ENCODE data around the gene PPIL4.

Gene PPIL4

DNA sequence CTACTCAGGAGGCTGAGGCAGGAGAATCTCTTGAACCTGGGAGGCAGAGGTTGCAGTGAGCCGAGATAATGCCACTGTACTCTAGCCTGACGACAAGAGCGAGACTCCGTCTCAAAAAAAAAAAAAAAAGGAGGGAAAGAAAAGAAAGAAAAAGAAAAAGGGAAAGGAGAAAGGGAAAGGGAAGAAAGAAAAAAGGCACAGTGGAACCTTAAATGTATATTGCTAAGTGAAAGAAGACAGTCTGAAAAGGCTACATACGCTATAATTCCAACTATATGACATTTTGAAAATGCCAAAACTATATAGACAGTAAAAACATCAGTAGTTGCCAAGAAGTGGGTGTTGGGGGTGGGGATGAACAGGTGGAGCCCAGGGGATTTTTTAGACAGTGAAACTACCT lies 16.2 kb downstream of the PPIL4 start:
- TF ChIP-seq, protein P1, sequence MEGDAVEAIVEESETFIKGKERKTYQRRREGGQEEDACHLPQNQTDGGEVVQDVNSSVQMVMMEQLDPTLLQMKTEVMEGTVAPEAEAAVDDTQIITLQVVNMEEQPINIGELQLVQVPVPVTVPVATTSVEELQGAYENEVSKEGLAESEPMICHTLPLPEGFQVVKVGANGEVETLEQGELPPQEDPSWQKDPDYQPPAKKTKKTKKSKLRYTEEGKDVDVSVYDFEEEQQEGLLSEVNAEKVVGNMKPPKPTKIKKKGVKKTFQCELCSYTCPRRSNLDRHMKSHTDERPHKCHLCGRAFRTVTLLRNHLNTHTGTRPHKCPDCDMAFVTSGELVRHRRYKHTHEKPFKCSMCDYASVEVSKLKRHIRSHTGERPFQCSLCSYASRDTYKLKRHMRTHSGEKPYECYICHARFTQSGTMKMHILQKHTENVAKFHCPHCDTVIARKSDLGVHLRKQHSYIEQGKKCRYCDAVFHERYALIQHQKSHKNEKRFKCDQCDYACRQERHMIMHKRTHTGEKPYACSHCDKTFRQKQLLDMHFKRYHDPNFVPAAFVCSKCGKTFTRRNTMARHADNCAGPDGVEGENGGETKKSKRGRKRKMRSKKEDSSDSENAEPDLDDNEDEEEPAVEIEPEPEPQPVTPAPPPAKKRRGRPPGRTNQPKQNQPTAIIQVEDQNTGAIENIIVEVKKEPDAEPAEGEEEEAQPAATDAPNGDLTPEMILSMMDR (conservative IDR thresholded peaks at IDR 0.05): no peak
- TF ChIP-seq ZFX (IDR thresholded peaks at IDR 0.05): no peak
- H3K27ac ChIP-seq: no peak overlapping the region

DNA sequence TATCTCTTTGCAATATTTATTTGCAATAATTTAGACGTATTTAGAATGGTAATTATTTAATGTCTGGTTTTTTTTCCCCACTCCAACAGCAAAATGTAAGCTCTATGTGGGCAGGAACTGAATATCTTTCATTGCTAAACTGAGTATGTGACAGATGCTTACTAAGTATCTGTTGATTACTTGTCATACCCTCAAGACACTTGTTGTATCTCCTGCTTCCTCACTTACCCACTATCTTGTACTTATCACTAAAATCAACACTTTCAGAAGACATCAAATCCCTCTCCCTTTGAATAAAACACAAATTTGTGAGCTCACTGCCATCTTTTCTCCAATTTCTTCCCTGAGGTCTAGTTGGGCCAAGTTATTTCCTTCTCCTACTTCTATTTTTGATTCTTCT lies 30.3 kb downstream of the PPIL4 start:
- no peak overlapping the region for H3K27ac ChIP-seq
- TF ChIP-seq, protein P1 (conservative IDR thresholded peaks at IDR 0.05): no peak
- no peak for TF ChIP-seq ZFX (IDR thresholded peaks at IDR 0.05)

- H3K27ac ChIP-seq: no peak overlapping the region
- TF ChIP-seq, protein P1 (conservative IDR thresholded peaks at IDR 0.05): no peak
- no peak for TF ChIP-seq ZFX (IDR thresholded peaks at IDR 0.05)
These were observed 31.9 kb downstream of the PPIL4 start for GRCh38 chr6:149513915-149514314.

- TF ChIP-seq ZFX (IDR thresholded peaks at IDR 0.05): no peak
- TF ChIP-seq, protein P1 (conservative IDR thresholded peaks at IDR 0.05): no peak
- no peak overlapping the region for H3K27ac ChIP-seq
These were observed 34.9 kb downstream of the PPIL4 start for GRCh38 chr6:149510793-149511512.

- TF ChIP-seq, protein P1 (conservative IDR thresholded peaks at IDR 0.05): no peak
- no peak for TF ChIP-seq ZFX (IDR thresholded peaks at IDR 0.05)
These were observed 37.4 kb downstream of the PPIL4 start for GRCh38 chr6:149508485-149508884.

GRCh38 chr6:149503872-149504271 lies 42.0 kb downstream of the PPIL4 start:
- TF ChIP-seq, protein P1 (conservative IDR thresholded peaks at IDR 0.05): no peak
- no peak for TF ChIP-seq ZFX (IDR thresholded peaks at IDR 0.05)

More at GRCh38 chr6:149508485-149508884, 37.4 kb downstream of the PPIL4 start:
- no peak overlapping the region for H3K27ac ChIP-seq

GRCh38 chr6:149503276-149503675 lies 42.6 kb downstream of the PPIL4 start:
- H3K27ac ChIP-seq: no peak overlapping the region
- no peak for TF ChIP-seq ZFX (IDR thresholded peaks at IDR 0.05)
- TF ChIP-seq, protein P1 (conservative IDR thresholded peaks at IDR 0.05): no peak

More at GRCh38 chr6:149503872-149504271, 42.0 kb downstream of the PPIL4 start:
- H3K27ac ChIP-seq: no peak overlapping the region

Measured in C4-2B (cell line).